Measurements from ENCODE around the gene CHST15.

Gene CHST15

GRCh38 chr10:124028700-124029480, 64.5 kb downstream of the CHST15 start:
- no peak for DNase-seq (ENCODE audit: low read depth)

GRCh38 chr10:124027651-124028050, 65.7 kb downstream of the CHST15 start:
- no peak for DNase-seq (ENCODE audit: low read depth)

- no peak for DNase-seq (ENCODE audit: low read depth)
These were observed 66.3 kb downstream of the CHST15 start for GRCh38 chr10:124027031-124027611.

GRCh38 chr10:124026589-124026939, 66.8 kb downstream of the CHST15 start:
- no peak for DNase-seq (ENCODE audit: low read depth)

DNA sequence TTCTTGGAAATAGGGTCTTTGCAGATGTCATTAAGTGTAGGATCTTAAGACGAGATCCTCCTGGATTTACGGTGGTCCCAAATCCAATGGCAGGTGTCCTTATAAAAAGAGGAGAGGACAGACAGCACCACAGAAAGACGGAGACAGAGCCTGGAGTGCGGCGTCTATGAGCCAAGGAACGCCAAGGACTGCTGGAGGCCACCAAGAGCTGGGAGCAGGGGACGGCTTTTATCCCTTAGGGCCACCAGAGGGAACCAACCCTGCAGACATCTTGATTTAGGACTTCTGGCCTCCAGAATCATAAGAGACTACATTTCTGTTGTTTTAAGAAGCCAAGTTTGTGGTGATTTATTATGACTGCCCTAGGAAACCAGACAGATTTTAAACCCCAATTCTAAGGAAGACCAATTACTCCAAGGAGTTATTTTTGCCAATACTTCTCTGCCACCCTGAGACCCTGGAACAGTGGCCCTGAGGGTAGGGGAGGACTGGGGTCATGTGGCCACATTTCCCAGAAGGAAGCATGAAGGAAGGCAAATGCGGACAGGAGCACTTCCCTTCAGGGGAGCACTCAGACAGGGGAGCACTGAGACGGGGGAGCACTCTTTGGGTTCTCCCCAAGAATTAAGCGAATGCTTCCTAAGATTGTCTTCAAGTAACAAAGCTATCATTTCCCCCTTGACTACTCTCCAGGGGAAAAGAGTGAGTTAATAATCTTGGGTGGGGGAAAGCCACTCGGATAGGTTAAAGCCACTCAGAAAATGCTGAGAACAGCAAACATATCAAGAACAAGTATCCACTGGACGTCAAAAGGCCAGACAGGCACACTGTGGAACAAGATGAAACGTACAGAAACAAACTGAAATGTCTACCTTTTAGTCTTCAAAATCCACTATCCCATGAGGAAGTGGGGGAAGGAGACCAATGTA, 67.5 kb downstream of the CHST15 start:
- DNase-seq (ENCODE audit: low read depth): no peak

GRCh38 chr10:124025152-124025551, 68.2 kb downstream of the CHST15 start:
- DNase-seq (ENCODE audit: low read depth): no peak

DNA sequence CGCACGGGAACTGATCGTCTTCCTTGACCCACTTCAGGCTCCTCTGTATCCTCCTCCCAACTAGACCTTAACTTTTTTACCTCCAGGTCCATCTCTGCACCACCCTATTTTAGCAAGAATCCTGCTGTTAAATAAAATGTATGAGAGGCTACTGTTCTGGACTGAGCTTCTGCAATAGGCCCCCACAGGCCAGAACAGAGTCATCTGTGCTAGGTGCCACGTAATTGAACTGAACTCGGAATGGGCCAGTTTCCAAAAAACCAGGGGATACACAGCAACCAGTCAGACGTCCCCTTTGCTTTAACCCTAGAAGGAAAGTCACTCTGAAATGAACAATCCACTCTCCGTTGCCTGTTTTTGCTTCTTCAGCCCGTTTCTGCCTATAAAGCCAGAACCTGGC, 71.3 kb downstream of the CHST15 start:
- DNase-seq (ENCODE audit: low read depth): no peak

DNA sequence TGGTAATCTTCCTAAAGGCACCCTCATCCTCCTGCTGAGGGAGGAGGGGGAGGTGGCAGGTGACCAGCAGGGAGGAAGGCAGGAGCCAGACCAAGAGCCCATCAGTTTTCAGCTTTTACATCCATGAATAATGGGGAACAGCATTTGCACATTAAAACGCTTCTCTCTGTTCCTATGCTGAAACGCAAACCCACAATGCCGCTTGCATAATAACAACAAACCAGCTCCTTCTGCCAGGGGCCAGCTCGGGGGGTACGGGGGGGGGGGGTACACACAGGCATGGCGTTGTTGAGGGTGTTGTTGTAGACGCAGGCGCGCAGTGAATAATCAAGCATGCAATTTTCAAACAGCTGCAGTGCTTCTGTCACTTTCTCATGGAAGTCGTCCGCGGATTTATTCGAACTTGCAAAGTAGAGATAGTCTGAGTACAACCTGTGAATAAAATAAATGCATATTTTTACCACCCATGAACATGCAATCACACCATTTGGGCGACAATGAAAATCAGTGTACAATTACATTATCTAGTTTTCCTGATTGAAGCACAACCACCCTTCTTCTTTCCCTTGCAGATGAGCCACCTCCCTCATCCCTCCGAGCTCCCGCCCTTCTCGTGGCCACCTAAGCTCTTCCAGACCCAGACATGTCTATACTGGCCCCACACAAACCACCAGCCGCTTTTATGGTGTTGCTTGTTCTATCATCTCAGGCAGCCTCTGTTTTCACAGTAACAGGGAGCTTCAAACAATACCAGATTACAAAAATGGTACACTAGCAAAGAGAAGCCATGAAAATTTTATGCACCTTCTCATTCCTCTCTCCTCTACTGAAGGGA, 72.2 kb downstream of the CHST15 start:
- DNase-seq (ENCODE audit: low read depth): no peak

DNA sequence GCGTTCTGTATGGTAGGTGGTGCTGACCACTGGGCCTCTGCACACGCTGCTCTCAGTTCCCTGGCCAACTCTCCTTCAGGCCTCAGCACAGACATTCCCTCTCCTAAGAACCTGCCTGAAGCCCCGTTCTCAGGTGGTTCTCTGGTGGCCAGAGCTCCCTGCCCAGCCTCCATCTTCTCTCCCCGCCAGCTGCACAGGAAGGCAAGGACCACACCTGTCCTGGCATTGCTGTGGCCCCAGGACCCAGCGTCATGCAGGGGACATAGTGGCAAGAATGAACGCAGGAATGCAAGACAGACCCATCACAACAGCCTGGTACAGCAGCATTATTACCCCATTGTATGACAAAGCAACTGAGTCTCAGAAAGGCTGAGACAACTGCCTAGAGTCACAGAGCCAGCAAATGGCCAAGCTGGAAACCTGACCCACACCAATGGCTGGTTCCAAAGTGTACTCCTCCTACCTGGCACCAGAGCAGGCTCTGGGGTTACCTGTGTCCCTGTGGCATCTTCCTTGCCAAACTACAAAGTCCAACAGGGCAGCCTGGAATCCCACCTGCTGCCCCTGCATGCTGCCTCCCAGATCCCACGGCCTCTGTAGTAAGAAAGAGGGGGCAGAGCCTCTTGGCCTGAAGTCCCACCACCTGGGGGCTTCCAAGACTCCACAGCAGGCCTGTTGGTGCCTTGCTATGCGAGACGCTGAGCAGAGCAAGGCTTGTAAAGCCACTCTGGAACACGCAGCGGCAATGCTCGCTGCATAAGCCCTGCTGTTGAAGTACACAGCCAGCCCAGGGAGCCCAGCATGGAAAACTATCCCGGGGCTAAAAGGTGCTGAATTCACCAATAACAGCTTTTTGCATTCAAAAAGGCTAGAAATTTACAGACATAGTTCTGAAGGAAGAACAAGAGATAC, 73.3 kb downstream of the CHST15 start:
- no peak for DNase-seq (ENCODE audit: low read depth)

- no peak for DNase-seq (ENCODE audit: low read depth)
These were observed 74.4 kb downstream of the CHST15 start for GRCh38 chr10:124018886-124019525.

- no peak for DNase-seq (ENCODE audit: low read depth)
These were observed 75.7 kb downstream of the CHST15 start for GRCh38 chr10:124017729-124018128.

DNA sequence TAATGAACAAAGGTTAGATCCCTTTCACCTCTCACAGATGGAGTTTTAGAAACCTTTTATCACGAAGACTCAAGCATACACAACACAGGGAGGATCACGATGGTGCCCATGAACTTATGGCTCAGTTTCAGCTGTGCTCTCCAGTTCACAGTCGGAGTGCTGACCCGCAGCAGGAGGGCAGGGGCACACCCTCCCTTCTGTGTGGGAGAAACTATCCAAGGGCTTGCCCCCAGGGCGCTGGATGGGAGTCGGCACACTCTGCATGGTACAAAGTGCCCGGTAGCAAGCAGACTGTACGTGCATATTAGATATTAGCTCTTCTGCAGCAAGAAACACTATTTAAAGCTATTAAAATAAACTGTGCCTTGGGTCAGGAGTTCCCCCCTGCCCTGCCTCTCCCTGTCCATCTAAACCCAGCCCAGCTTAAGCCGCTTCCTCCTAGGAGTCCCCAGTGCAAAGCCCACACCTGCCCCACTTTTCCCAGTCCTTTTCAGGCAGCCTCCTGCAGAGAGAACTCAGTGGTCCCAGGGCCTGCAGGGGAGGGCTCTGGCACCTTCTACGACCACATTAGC, 76.5 kb downstream of the CHST15 start:
- DNase-seq (ENCODE audit: low read depth): no peak

- no peak for DNase-seq (ENCODE audit: low read depth)
These were observed 77.4 kb downstream of the CHST15 start for GRCh38 chr10:124015991-124016390.

GRCh38 chr10:124014416-124015154, 78.8 kb downstream of the CHST15 start:
- no peak for DNase-seq (ENCODE audit: low read depth)

GRCh38 chr10:124013916-124014315, 79.5 kb downstream of the CHST15 start:
- no peak for DNase-seq (ENCODE audit: low read depth)

DNA sequence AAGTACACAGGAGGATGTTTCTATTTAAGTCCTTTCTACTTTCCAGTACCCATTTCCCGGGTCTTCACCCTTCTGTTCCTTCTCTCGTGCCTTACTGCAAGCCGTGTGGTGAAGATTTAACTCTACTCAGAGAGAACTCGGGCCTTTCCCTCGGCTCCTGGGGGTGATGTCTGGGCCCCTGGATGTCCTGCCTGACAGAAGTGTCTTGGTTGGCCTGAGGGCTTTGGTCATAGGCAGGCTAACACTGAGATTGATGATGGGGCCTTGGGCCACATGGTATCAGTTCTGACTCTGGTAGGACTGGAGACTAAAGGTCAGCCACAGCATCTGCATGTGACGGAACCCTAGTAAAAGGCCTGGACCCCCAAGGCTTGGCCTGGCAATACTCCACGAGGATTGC, 80.4 kb downstream of the CHST15 start:
- no peak for DNase-seq (ENCODE audit: low read depth)

- no peak for DNase-seq (ENCODE audit: low read depth)
These were observed 80.8 kb downstream of the CHST15 start for GRCh38 chr10:124012583-124012982.

GRCh38 chr10:124012066-124012465, 81.3 kb downstream of the CHST15 start:
- no peak for DNase-seq (ENCODE audit: low read depth)

DNA sequence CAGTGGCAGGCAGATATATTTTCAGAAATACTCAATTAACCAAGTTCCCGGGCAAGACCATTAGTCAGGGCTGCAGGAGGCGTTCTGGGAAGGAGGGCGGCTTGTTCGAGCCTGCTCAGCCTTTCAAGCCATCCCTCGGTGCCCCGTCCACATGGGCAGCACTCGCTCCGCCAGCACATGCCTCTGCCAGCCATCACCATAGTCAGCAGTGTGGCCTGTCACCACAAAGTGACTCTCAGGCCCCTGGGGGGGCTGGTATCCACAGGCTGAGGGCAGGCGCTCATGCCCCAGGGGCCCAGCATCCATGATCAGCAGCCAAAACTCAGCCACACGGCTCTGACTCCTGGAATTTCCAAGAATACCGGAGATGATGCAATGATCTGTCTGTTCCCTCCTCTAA, 81.9 kb downstream of the CHST15 start:
- no peak for DNase-seq (ENCODE audit: low read depth)

Measured in activated gamma-delta T cell treated with anti-CD3 and anti-CD28 coated beads, Interleukin-2, amount 50 U/mL, for 16 hours (primary cell).